GM10847 (cell line): ENCODE data around the gene GPS2.

Source experiments
- POLR2A ChIP-seq: IDR thresholded peaks from 2 replicates; pipeline ENCODE4 v1.6.1; 2011; ENCODE audit not compliant: insufficient read length; ENCODE audit errors: extremely low read depth

Gene GPS2

GRCh38 chr17:7314719-7315569, at the start of gene GPS2:
Gene GPS2, minus strand, starts transcription at chr17:7315360. Its CDS starts 308 bp downstream, at chr17:7315052.
- TF ChIP-seq POLR2A: peak; percentile 79

- TF ChIP-seq POLR2A: no peak
These were observed 48.2 kb upstream of the GPS2 start for GRCh38 chr17:7363311-7363710.

- TF ChIP-seq POLR2A: no peak
These were observed 46.7 kb upstream of the GPS2 start for GRCh38 chr17:7361906-7362305.

- no peak for TF ChIP-seq POLR2A
These were observed 42.2 kb upstream of the GPS2 start for GRCh38 chr17:7357381-7357780.

GRCh38 chr17:7356756-7357155, 41.6 kb upstream of the GPS2 start:
- TF ChIP-seq POLR2A: no peak

GRCh38 chr17:7356072-7356549, 41.0 kb upstream of the GPS2 start:
- TF ChIP-seq POLR2A: no peak

GRCh38 chr17:7355573-7355972, 40.4 kb upstream of the GPS2 start:
- TF ChIP-seq POLR2A: no peak

GRCh38 chr17:7355053-7355452, 39.9 kb upstream of the GPS2 start, which contains the start of gene TMEM95:
Gene TMEM95, plus strand, starts transcription at chr17:7355156. Its CDS starts 49 bp downstream, at chr17:7355205.
- no peak for TF ChIP-seq POLR2A

- no peak for TF ChIP-seq POLR2A
These were observed 39.2 kb upstream of the GPS2 start for GRCh38 chr17:7354262-7354843.

GRCh38 chr17:7352910-7353635, 37.9 kb upstream of the GPS2 start:
- no peak for TF ChIP-seq POLR2A

- no peak for TF ChIP-seq POLR2A
These were observed 37.3 kb upstream of the GPS2 start for GRCh38 chr17:7352503-7352889.

GRCh38 chr17:7351665-7352502, 36.7 kb upstream of the GPS2 start, which contains the start of gene KCTD11:
Gene KCTD11, plus strand, starts transcription at chr17:7352162.
- TF ChIP-seq POLR2A: peak; percentile 38

- TF ChIP-seq POLR2A: no peak
These were observed 33.5 kb upstream of the GPS2 start for GRCh38 chr17:7348478-7349242.

GRCh38 chr17:7347630-7348477, 32.7 kb upstream of the GPS2 start:
- TF ChIP-seq POLR2A: no peak
